Measurements from ENCODE around the gene ST7L. TPM values are rescaled to one million over a fixed set of nuclear protein-coding genes. Genes with fewer than 3 reads are reported as not detected.

Gene ST7L
- total RNA-seq, 4 donors from 2014 or later, result 24.9 to 50.3 (median 33.9) TPM

DNA sequence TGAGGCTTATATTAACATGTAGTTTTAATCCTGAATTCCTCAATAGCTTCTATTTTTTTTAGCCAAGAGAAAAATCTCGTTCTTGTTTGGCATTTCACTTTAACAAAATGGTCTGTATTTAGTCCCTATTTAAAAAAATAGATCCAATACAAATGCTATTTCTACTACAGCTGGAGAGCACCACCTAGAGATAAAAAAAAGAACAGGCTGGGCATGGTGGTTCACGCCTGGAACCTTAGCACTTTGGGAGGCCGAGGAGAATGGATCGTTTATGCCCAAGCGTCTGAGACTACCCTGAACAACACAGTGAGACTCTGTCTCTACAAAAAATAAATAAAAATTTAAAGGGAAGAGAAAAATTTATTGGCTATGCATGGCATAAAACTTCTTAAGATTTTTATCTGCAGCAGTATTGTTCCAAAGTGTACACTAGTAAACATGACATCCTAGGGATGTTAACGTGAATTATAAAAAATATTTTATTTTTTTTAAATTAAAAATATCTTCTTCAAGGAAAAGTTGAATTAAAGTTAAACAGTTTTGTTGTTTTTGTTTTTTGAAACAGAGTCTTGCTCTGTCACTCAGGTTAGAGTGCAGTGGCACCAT, 4.4 kb downstream of the ST7L start:
- no peaks in the 10 kb centered on the region for H3K27me3 ChIP-seq
- no peaks in the 10 kb centered on the region for H3K9me3 ChIP-seq
- no peak overlapping the region for H3K27ac ChIP-seq
- H3K4me3 ChIP-seq, result no peak overlapping the region
- DNase-seq, result no peak
- TF ChIP-seq, protein P1, sequence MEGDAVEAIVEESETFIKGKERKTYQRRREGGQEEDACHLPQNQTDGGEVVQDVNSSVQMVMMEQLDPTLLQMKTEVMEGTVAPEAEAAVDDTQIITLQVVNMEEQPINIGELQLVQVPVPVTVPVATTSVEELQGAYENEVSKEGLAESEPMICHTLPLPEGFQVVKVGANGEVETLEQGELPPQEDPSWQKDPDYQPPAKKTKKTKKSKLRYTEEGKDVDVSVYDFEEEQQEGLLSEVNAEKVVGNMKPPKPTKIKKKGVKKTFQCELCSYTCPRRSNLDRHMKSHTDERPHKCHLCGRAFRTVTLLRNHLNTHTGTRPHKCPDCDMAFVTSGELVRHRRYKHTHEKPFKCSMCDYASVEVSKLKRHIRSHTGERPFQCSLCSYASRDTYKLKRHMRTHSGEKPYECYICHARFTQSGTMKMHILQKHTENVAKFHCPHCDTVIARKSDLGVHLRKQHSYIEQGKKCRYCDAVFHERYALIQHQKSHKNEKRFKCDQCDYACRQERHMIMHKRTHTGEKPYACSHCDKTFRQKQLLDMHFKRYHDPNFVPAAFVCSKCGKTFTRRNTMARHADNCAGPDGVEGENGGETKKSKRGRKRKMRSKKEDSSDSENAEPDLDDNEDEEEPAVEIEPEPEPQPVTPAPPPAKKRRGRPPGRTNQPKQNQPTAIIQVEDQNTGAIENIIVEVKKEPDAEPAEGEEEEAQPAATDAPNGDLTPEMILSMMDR (IDR thresholded peaks at IDR 0.05), result peak in 5 of 6 experiments; percentile 15 to 67 (median 58)
- TF ChIP-seq POLR2A (IDR thresholded peaks at IDR 0.05), result no peak
- H3K4me1 ChIP-seq, result peaks cover 0 to 4% (median 0%) of the 10 kb centered on the region in 4 donors
- H3K36me3 ChIP-seq, result peaks cover 0 to 53% (median 0%) of the 10 kb centered on the region in 3 donors

DNA sequence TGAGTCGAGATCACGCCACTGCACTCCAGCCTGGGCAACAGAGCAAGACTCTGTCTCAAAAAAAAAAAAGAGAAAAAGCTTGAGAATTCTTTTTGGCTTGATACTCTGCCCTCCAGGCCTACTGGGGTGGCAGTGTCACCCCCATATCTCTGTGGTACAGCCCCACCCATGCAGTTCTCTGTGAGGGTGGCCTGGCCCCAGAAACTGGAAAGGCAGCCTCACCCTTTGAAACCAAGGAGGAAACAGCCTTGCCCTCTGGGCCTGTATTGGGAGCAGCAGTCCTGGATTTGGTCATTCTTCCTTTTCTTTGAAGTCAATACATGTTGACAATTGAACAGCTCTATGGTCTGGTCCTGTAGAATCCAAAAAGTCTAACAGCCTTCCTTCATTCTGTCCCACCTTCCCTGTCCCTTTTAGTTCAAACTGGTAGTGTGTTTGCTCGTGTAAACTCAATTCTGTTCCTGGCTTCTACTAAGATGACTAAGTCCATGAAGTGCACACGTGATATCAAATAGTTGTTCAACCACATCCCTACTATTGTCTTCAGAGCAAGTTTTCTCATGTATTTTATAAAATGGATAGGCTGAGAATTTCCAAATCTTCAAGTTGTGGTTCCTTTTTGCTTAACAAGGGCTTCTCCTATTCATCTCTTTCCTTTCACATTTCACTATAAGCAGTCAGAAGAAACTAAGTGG, 13.2 kb downstream of the ST7L start:
- Histone ChIP-seq H3K4me3 (no peak overlapping the region), H3K4me1 (no peaks in the 10 kb centered on the region), H3K9me3 (no peaks in the 10 kb centered on the region), H3K36me3 (peaks cover 0 to 70% (median 0%) of the 10 kb centered on the region in 3 donors), H3K27ac (no peak overlapping the region), H3K27me3 (no peaks in the 10 kb centered on the region)
- TF ChIP-seq POLR2A (IDR thresholded peaks at IDR 0.05), result no peak
- TF ChIP-seq, protein P1 (IDR thresholded peaks at IDR 0.05), result no peak
- DNase-seq, result no peak

DNA sequence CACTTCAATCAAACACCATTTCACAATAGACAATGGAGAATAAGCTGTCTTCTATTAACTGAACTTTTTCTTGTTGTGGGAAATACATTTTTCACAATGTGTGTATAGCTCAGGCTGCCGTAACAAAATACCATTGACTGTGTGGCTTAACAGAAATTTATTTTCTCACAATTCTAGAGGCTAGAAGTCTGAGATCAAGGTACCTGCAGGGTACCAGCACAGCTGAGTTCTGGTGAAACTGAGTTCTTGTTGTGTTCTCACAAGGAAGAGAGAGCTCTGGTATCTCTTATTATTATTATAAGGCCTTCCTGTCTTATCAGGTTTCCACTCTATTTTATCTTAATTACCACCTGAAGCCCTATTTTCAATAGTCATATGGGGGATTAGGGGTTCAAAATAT, 15.4 kb downstream of the ST7L start:
- TF ChIP-seq POLR2A (IDR thresholded peaks at IDR 0.05), result no peak
- TF ChIP-seq, protein P1 (IDR thresholded peaks at IDR 0.05), result no peak
- no peak for DNase-seq
- Histone ChIP-seq H3K4me1 (no peaks in the 10 kb centered on the region), H3K27ac (no peak overlapping the region), H3K9me3 (no peaks in the 10 kb centered on the region), H3K27me3 (no peaks in the 10 kb centered on the region), H3K36me3 (peaks cover 0 to 58% (median 0%) of the 10 kb centered on the region in 3 donors), H3K4me3 (no peak overlapping the region)

DNA sequence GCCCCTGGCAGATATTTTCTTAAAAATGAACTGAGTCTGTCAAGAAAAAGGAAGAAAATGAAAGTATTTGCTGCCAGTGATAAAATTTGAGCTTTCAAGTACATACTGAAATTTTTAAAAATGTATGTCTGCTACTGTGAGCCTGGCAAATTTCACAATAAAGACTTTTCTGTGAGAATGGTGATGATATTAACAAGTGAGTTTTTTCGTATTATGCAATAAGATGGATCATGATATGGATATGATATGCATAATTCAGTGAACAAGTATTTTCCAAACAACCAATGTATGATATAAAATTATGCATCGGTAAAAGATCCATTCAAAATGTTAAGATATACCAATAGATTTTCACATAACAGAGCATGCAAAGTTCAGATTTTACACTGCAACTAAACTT, 15.9 kb downstream of the ST7L start:
- Histone ChIP-seq H3K36me3 (peaks cover 0 to 53% (median under 1%) of the 10 kb centered on the region in 3 donors), H3K27me3 (no peaks in the 10 kb centered on the region), H3K27ac (no peak overlapping the region), H3K9me3 (no peaks in the 10 kb centered on the region), H3K4me3 (no peak overlapping the region), H3K4me1 (no peaks in the 10 kb centered on the region)
- no peak for DNase-seq
- TF ChIP-seq POLR2A (IDR thresholded peaks at IDR 0.05), result no peak
- TF ChIP-seq, protein P1 (IDR thresholded peaks at IDR 0.05), result no peak

DNA sequence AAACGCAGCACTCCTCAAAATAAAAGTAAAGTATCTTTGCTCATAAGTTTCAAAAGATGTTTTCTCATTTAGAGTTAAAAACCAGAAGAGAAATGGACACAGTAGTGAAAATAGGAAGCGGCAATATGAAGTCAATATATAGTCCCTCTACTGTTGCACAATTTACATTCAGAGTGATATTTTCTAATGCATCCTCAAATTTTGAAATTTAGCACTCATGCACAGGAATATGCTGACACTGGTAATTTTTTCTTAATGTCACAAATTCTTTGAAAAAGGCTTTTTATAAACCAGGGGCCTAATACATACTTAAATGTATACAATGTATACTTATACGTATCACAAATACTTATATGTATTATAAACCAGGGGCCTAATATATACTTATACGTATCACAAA, 19.5 kb downstream of the ST7L start:
- Histone ChIP-seq H3K4me1 (no peaks in the 10 kb centered on the region), H3K27me3 (no peaks in the 10 kb centered on the region), H3K36me3 (peaks cover 0 to 47% (median 3%) of the 10 kb centered on the region in 3 donors), H3K9me3 (no peaks in the 10 kb centered on the region), H3K27ac (no peak overlapping the region), H3K4me3 (no peak overlapping the region)
- DNase-seq, result no peak
- no peak for TF ChIP-seq POLR2A (IDR thresholded peaks at IDR 0.05)
- TF ChIP-seq, protein P1 (IDR thresholded peaks at IDR 0.05), result no peak

Measured in Peyer's patch (tissue), 4 donors.